Measurements from ENCODE around the gene ADAMTS3. TPM values are rescaled to one million over a fixed set of nuclear protein-coding genes. Genes with fewer than 3 reads are reported as not detected.

Gene ADAMTS3
- total and polyA plus RNA-seq, 2 experiments from 2014 or later: 1.2 to 3.7 TPM

DNA sequence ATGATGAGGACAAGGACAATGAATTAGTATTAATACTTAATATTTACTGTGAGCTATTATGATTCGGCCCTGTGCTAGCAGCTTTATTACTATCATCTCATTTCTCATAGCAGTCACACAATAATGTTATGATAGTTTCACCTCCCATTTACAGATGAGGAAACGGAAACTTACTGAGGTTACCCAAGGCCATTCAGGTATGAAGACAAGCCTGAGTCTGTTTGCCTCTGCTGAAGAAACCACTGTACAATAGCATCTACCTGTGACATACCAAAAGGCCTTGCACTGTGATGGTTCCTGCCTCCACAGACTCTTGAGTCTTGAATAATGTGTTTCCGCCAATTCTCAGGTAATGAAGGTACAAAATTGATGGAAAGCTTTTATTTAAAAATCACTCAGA lies 288.8 kb downstream of the ADAMTS3 start (continued):
- TF ChIP-seq ZNF462 (CRISPR knock-in tag; IDR thresholded peaks at IDR 0.05) (no peak), REST (IDR thresholded peaks at IDR 0.05; ENCODE audit: unreplicated experiment) (no peak), STAT1 (IDR thresholded peaks at IDR 0.05; ENCODE audit: unreplicated experiment) (no peak), CREB1 (CRISPR knock-in tag; IDR thresholded peaks at IDR 0.05; ENCODE audit: low read depth) (no peak), EZH2phosphoT487 (IDR thresholded peaks at IDR 0.05; ENCODE audit: unreplicated experiment) (no peak), ZNF114 (CRISPR knock-in tag; IDR thresholded peaks at IDR 0.05) (no peak), JUNB (IDR thresholded peaks at IDR 0.05; ENCODE audit: unreplicated experiment) (no peak), EZH2 (IDR thresholded peaks at IDR 0.05; ENCODE audit: low read depth, unreplicated experiment) (no peak)
- TF ChIP-seq, protein P1, sequence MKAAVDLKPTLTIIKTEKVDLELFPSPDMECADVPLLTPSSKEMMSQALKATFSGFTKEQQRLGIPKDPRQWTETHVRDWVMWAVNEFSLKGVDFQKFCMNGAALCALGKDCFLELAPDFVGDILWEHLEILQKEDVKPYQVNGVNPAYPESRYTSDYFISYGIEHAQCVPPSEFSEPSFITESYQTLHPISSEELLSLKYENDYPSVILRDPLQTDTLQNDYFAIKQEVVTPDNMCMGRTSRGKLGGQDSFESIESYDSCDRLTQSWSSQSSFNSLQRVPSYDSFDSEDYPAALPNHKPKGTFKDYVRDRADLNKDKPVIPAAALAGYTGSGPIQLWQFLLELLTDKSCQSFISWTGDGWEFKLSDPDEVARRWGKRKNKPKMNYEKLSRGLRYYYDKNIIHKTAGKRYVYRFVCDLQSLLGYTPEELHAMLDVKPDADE (IDR thresholded peaks at IDR 0.05): no peak
